GM19193 (cell line): ENCODE measurements around the gene OR4E1.

ENCODE experiments used
- POLR2A ChIP-seq: IDR thresholded peaks from 4 replicates; pipeline ENCODE4 v1.6.1; 2011; ENCODE audit not compliant: insufficient read depth, insufficient read length; ENCODE audit errors: extremely low read depth

Gene OR4E1

GRCh38 chr14:21671371-21671770 lies 2.2 kb downstream of the OR4E1 start:
- no peak for TF ChIP-seq POLR2A

DNA sequence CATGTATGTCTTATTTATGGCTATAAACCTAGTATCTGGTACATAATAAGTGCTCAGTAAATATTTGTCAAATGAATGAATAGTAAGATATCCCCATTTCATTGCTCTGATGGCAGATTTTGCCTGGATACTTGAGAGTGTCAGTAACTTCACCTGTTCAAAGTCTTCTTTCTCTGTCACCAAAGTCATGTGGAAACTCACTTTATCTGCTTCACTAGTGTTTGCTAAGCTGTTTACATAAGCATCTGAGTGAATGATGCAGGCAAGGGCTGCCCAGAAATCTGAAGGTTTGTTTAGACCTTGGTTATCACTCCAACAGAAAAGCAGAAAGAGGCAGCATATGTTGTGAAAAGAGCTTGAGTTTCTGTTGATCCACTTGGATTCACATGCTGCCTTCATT lies 4.3 kb downstream of the OR4E1 start:
- no peak for TF ChIP-seq POLR2A

- no peak for TF ChIP-seq POLR2A
These were observed 5.2 kb downstream of the OR4E1 start for GRCh38 chr14:21668377-21668776.

DNA sequence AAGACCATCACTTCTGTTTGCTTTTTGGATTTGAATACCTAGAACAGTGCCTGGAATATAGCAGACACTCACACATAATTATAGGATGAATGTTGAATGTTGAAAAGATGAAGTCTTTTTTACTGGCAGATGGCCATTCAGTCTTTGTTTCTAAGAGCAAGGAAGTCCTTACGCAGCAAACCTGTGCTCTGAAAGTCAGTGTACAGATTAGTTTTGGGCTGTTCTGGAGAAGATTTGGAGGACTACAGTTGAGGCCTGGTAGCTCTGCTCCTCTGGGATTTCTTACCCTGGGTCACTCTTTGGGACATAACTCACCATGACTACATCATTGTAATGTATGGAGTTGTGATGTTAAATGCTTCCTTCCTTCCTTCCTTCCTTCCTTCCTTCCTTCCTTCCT lies 16.6 kb downstream of the OR4E1 start:
- no peak for TF ChIP-seq POLR2A

GRCh38 chr14:21654215-21654614 lies 19.4 kb downstream of the OR4E1 start:
- no peak for TF ChIP-seq POLR2A

- no peak for TF ChIP-seq POLR2A
These were observed 20.2 kb downstream of the OR4E1 start, which contains the start of gene OR4E2 for GRCh38 chr14:21653331-21653885. OR4E2 (plus strand) TSS chr14:21653835; CDS start chr14:21665083, 11,248 bp downstream.

GRCh38 chr14:21652209-21652808 lies 21.3 kb downstream of the OR4E1 start:
- TF ChIP-seq POLR2A: no peak

DNA sequence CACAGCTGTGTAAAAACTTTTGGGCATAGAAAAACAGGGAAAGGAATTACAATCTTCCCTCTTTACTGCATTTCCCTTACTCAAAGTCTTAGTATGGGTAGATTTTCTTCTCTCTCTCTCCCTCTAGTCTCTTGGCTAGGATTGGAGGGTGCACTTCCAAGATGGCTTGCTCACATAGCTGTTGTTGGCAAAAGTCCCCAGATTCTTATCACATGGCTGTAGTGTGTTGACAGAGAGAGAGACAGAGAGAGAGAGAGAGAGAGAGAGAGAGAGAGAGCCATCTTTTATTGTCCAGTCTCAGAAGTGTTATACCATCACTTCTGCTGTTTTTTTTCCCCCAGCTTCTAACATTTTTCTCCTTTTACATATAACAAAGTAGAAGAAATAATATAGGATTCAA lies 26.2 kb downstream of the OR4E1 start:
- TF ChIP-seq POLR2A: no peak

DNA sequence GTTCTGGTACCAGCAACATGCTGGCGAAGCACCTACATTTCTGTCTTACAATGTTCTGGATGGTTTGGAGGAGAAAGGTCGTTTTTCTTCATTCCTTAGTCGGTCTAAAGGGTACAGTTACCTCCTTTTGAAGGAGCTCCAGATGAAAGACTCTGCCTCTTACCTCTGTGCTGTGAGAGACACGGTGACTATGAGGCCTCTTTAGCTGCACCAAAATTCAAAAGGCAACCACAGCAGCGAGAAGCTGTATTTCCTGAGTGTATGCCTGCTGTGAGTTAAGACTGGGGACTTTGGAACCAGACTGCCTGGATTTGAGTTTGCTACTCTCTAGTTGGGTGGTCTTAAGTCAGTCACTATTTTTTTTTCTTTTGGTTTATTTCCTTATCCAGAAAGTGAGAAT lies 30.2 kb downstream of the OR4E1 start:
- no peak for TF ChIP-seq POLR2A

- TF ChIP-seq POLR2A: no peak
These were observed 30.9 kb downstream of the OR4E1 start for GRCh38 chr14:21642683-21643082.

GRCh38 chr14:21634840-21635239 lies 38.8 kb downstream of the OR4E1 start, which contains the start of gene OR10G2:
OR10G2 (minus strand) TSS chr14:21634940; CDS start chr14:21634842, 98 bp downstream.
- no peak for TF ChIP-seq POLR2A

GRCh38 chr14:21631084-21631483 lies 42.5 kb downstream of the OR4E1 start:
- TF ChIP-seq POLR2A: no peak

GRCh38 chr14:21626491-21627230 lies 47.0 kb downstream of the OR4E1 start:
- no peak for TF ChIP-seq POLR2A
